ENCODE data around the gene ENPP1. TPM values are rescaled to one million over a fixed set of nuclear protein-coding genes. Genes with fewer than 3 reads are reported as not detected.

Gene ENPP1
- total RNA-seq, 1 experiment from 2014 or later, result 6.5 TPM

Small RNA genes within 50 kb of the gene (microRNA-seq; reads per million reads assigned to microRNA genes)
- not detected for gene MIR548H5 (ENCODE audit: borderline number of aligned reads)

Other genes with a start within 250 kb of the ENPP1 start
- 0.69 TPM for gene ARG1, start 234.8 kb upstream of the ENPP1 start, total RNA-seq (2021; ENCODE audit: unreplicated experiment)
- 17.2 TPM for gene MED23, start 179.8 kb upstream of the ENPP1 start, total RNA-seq (2021; ENCODE audit: unreplicated experiment)
- gene ENPP3, start 170.7 kb upstream of the ENPP1 start, total RNA-seq (2021; ENCODE audit: unreplicated experiment), result 0.15 TPM
- not detected for gene OR2A4, start 106.6 kb upstream of the ENPP1 start, total RNA-seq (2021; ENCODE audit: unreplicated experiment)
- gene CTAGE9, start 97.0 kb upstream of the ENPP1 start, total RNA-seq (2021; ENCODE audit: unreplicated experiment), result not detected
- 3.1 TPM for gene CCN2, start 143.4 kb downstream of the ENPP1 start, total RNA-seq (2021; ENCODE audit: unreplicated experiment)

Measured in HCT116 (cell line).